Neural cell (in vitro differentiated cells): Measurements from ENCODE around the gene ETV6. TPM values are rescaled to one million over a fixed set of nuclear protein-coding genes. Genes with fewer than 3 reads are reported as not detected.

Experiments used
- H2AFZ ChIP-seq: fragments of 200-600, 300-800 bp; sonication (generic), shearing (Covaris generic); 2 replicates; pipeline ENCODE4 v1.6.0; 2014; ENCODE audit warnings: low read depth, mild to moderate bottlenecking, antibody characterized with exemption, low read length, moderate library complexity
- H3F3A ChIP-seq: fragments of 200-600 bp; shearing (Covaris generic); 2 replicates; pipeline ENCODE4 v1.6.1; 2016; ENCODE audit warnings: mild to moderate bottlenecking, moderate library complexity, mixed read lengths, antibody characterized with exemption, low read length; ENCODE audit not compliant: insufficient read depth, poor library complexity, severe bottlenecking
- H3K27ac ChIP-seq: fragments of 200-600, 300-800 bp; sonication (generic), shearing (Covaris generic); 2 replicates; pipeline ENCODE4 v1.5.1; 2014; ENCODE audit warnings: mild to moderate bottlenecking, low read length, moderate library complexity
- H3K27me3 ChIP-seq: fragments of 300-800, 200-600 bp; sonication (generic), shearing (Covaris generic); 2 replicates; pipeline ENCODE4 v1.6.0; 2014; ENCODE audit warnings: mild to moderate bottlenecking, low read depth, low read length, moderate library complexity; ENCODE audit not compliant: insufficient read depth
- H3K36me3 ChIP-seq: fragments of 300-800, 200-600 bp; sonication (generic), shearing (Covaris generic); 2 replicates; pipeline ENCODE4 v1.5.1; 2014; ENCODE audit warnings: mild to moderate bottlenecking, antibody characterized with exemption, low read length, moderate library complexity; ENCODE audit not compliant: insufficient read depth
- H3K4me2 ChIP-seq: fragments of 300-800, 200-600 bp; sonication (generic), shearing (Covaris generic); 2 replicates; pipeline ENCODE4 v1.6.0; 2014; ENCODE audit warnings: mild to moderate bottlenecking, low read length
- H3K4me3 ChIP-seq: fragments of 300-800, 200-600 bp; sonication (generic), shearing (Covaris generic); 2 replicates; pipeline ENCODE4 v1.5.1; 2014; ENCODE audit warnings: mild to moderate bottlenecking, low read length, moderate library complexity
- H3K79me2 ChIP-seq: fragments of 200-600 bp; shearing (Covaris generic); replicated peaks from 2 replicates; pipeline ENCODE4 v1.6.0; 2014; ENCODE audit warnings: mild to moderate bottlenecking, low read length, moderate library complexity; ENCODE audit not compliant: insufficient read depth
- H3K9ac ChIP-seq: fragments of 300-800, 200-600 bp; sonication (generic), shearing (Covaris generic); 2 replicates; pipeline ENCODE4 v1.6.1; 2016; ENCODE audit warnings: mild to moderate bottlenecking, low read length, mixed read lengths
- H3K9me2 ChIP-seq: fragments of 200-600 bp; shearing (Covaris generic); 2 replicates; pipeline ENCODE4 v1.6.1; 2016; ENCODE audit warnings: mild to moderate bottlenecking, low read length, mixed read lengths; ENCODE audit not compliant: insufficient read depth
- H3K9me3 ChIP-seq: fragments of 200-600, 300-800 bp; sonication (generic), shearing (Covaris generic); 2 replicates; pipeline ENCODE4 v1.6.1; 2016; ENCODE audit warnings: mild to moderate bottlenecking, mixed run types, low read length, moderate library complexity, mixed read lengths
- H4K20me1 ChIP-seq: fragments of 200-600 bp; shearing (Covaris generic); 2 replicates; pipeline ENCODE4 v1.6.1; 2016; ENCODE audit warnings: mild to moderate bottlenecking, mixed run types; ENCODE audit not compliant: insufficient read depth
- CTCF ChIP-seq: fragments of 450-650 bp; IDR thresholded peaks from 2 replicates; pipeline ENCODE4 v1.5.1; 2014; ENCODE audit warnings: antibody characterized with exemption, mild to moderate bottlenecking, moderate library complexity; ENCODE audit not compliant: poor library complexity, severe bottlenecking
- EP300 ChIP-seq: fragments of 450-650 bp; conservative IDR thresholded peaks from 2 replicates; pipeline ENCODE4 v1.6.1; 2014; ENCODE audit warnings: antibody characterized with exemption, mild to moderate bottlenecking, moderate library complexity; ENCODE audit not compliant: poor library complexity, severe bottlenecking
- EZH2 ChIP-seq: fragments of 200-600, 300-800 bp; shearing (Covaris generic), sonication (generic); IDR thresholded peaks from 2 replicates; pipeline ENCODE4 v1.6.1; 2014; ENCODE audit warnings: antibody characterized with exemption, low read length, borderline replicate concordance, mild to moderate bottlenecking; ENCODE audit not compliant: insufficient read depth, poor library complexity, severe bottlenecking
- MXI1 ChIP-seq: fragments of 450-650 bp; conservative IDR thresholded peaks from 2 replicates; pipeline ENCODE4 v1.6.1; 2014; ENCODE audit warnings: antibody characterized with exemption, mild to moderate bottlenecking; ENCODE audit not compliant: poor library complexity, severe bottlenecking
- POLR2AphosphoS5 ChIP-seq: IDR thresholded peaks from 2 replicates; pipeline ENCODE4 v1.6.1; 2012
- RAD21 ChIP-seq: fragments of 450-650 bp; conservative IDR thresholded peaks from 2 replicates; pipeline ENCODE4 v1.6.1; 2014; ENCODE audit warnings: antibody characterized with exemption, mild to moderate bottlenecking, moderate library complexity
- SMC3 ChIP-seq: fragments of 450-650 bp; conservative IDR thresholded peaks from 2 replicates; pipeline ENCODE4 v1.6.1; 2014; ENCODE audit warnings: antibody characterized with exemption, mild to moderate bottlenecking, moderate library complexity; ENCODE audit not compliant: poor library complexity
- TAF1 ChIP-seq: IDR thresholded peaks from 2 replicates; pipeline ENCODE4 v1.6.1; 2012; ENCODE audit warnings: low read depth
- polyA plus RNA-seq: library from polyadenylated mRNA; depleted of rRNA; stranded (reverse); fragments of >200 nt; gene quantifications from 2 replicates; pipeline ENCODE4 v1.2.3, GENCODE V29; 2014
- TF ChIP-seq, protein P1 (sequence below): IDR thresholded peaks from 2 replicates; pipeline ENCODE4 v1.6.1; 2012; ENCODE audit warnings: borderline replicate concordance

ETV6 gene
- polyA plus RNA-seq, 1 donor from 2014 or later, result 1.6 TPM

GRCh38 chr12:11688831-11689230 is 39.4 kb downstream of the ETV6 start:
- no peak overlapping the region for H3K9ac ChIP-seq
- H3K36me3 ChIP-seq, result no peaks in the 10 kb centered on the region
- no peaks in the 10 kb centered on the region for H4K20me1 ChIP-seq
- TF ChIP-seq TAF1, result no peak
- no peak for TF ChIP-seq CTCF
- TF ChIP-seq RAD21, result no peak
- TF ChIP-seq EP300, result no peak
- no peak for TF ChIP-seq POLR2AphosphoS5
- TF ChIP-seq, protein P1, sequence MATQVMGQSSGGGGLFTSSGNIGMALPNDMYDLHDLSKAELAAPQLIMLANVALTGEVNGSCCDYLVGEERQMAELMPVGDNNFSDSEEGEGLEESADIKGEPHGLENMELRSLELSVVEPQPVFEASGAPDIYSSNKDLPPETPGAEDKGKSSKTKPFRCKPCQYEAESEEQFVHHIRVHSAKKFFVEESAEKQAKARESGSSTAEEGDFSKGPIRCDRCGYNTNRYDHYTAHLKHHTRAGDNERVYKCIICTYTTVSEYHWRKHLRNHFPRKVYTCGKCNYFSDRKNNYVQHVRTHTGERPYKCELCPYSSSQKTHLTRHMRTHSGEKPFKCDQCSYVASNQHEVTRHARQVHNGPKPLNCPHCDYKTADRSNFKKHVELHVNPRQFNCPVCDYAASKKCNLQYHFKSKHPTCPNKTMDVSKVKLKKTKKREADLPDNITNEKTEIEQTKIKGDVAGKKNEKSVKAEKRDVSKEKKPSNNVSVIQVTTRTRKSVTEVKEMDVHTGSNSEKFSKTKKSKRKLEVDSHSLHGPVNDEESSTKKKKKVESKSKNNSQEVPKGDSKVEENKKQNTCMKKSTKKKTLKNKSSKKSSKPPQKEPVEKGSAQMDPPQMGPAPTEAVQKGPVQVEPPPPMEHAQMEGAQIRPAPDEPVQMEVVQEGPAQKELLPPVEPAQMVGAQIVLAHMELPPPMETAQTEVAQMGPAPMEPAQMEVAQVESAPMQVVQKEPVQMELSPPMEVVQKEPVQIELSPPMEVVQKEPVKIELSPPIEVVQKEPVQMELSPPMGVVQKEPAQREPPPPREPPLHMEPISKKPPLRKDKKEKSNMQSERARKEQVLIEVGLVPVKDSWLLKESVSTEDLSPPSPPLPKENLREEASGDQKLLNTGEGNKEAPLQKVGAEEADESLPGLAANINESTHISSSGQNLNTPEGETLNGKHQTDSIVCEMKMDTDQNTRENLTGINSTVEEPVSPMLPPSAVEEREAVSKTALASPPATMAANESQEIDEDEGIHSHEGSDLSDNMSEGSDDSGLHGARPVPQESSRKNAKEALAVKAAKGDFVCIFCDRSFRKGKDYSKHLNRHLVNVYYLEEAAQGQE, result no peak
- TF ChIP-seq SMC3, result no peak
- no peak for TF ChIP-seq MXI1
- H3K79me2 ChIP-seq, result no peaks in the 10 kb centered on the region
- no peak overlapping the region for H2AFZ ChIP-seq
- H3K9me3 ChIP-seq, result no peaks in the 10 kb centered on the region
- no peak overlapping the region for H3K4me3 ChIP-seq
- H3K9me2 ChIP-seq, result no peaks in the 10 kb centered on the region
- no peaks in the 10 kb centered on the region for H3K27me3 ChIP-seq
- no peak overlapping the region for H3K27ac ChIP-seq
- no peaks in the 10 kb centered on the region for H3F3A ChIP-seq
- no peak overlapping the region for H3K4me2 ChIP-seq

GRCh38 chr12:11689591-11690186 is 40.2 kb downstream of the ETV6 start:
- Histone ChIP-seq H3K27me3 (no peaks in the 10 kb centered on the region), H3K9me2 (no peaks in the 10 kb centered on the region), H4K20me1 (no peaks in the 10 kb centered on the region), H2AFZ (no peak overlapping the region), H3F3A (no peaks in the 10 kb centered on the region), H3K36me3 (no peaks in the 10 kb centered on the region), H3K27ac (no peak overlapping the region), H3K9me3 (no peaks in the 10 kb centered on the region), H3K79me2 (no peaks in the 10 kb centered on the region), H3K4me2 (no peak overlapping the region), H3K4me3 (no peak overlapping the region), H3K9ac (no peak overlapping the region)
- TF ChIP-seq TAF1 (no peak), MXI1 (no peak), EZH2 (no peak), SMC3 (no peak), RAD21 (no peak), CTCF (no peak), POLR2AphosphoS5 (no peak), EP300 (no peak)
